ENCODE data around the gene SDK1. TPM values are rescaled to one million over a fixed set of nuclear protein-coding genes. Genes with fewer than 3 reads are reported as not detected.
A peak's percentile ranks its signal among the peaks of the same experiment; 100 is the strongest.

Gene SDK1
- total RNA-seq, 1 experiment from 2014 or later, result 6.0 TPM

DNA sequence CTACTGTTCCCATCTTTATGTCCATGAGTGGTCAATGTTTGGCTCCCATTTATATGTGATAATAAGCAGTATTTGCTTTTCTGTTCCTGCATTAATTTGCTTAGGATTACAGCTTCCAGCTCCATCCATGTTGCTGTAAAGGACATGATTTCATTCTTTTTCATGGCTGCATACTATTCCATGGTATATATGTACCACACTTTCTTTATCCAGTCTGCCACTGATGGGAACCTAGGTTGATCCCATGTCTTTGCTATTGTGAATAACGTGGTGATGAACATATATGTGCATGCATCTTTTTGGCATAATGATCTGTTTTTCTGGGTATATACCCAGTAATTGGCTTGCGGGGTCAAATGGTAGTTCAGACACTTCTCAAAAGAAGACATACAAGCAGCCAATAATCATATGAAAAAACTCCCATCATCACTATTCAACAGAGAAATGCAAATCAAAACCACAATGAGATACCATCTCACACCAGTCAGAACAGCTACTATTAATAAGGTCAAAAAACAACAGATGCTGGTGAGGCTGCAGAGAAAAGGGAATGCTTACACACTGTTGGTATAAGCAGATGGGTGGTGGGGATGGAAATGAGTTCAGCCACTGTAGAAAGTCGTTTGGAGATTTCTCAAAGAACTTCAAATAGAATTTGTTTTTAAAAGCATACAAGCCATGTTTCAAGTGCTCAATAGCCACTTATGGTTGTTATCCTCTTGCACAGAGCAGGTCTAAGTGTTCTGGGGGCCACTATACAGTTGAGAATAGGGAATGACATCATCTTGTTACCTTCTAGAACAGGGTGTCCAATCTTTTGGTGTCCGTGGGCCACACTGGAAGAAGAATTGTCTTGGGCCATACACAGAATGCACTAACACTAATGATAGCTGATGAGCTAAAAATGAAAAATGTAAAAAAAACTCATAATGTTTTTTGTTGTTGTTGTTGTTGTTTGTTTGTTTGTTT is 23.2 kb upstream of the SDK1 start:
- no peak overlapping the region for H3K4me3 ChIP-seq
- H3K4me1 ChIP-seq, result 0 out of 2 replicates have a peak, but pooled peaks cover under 1% of the 10 kb centered on the region
- no peaks in the 10 kb centered on the region for H3K27me3 ChIP-seq
- H3K9me3 ChIP-seq (replicated peaks), result 0 out of 2 replicates have a peak, but pooled peaks cover 8% of the 10 kb centered on the region
- no peak for DNase-seq
- no peak overlapping the region for H3K27ac ChIP-seq
- H3K36me3 ChIP-seq, result no peaks in the 10 kb centered on the region

DNA sequence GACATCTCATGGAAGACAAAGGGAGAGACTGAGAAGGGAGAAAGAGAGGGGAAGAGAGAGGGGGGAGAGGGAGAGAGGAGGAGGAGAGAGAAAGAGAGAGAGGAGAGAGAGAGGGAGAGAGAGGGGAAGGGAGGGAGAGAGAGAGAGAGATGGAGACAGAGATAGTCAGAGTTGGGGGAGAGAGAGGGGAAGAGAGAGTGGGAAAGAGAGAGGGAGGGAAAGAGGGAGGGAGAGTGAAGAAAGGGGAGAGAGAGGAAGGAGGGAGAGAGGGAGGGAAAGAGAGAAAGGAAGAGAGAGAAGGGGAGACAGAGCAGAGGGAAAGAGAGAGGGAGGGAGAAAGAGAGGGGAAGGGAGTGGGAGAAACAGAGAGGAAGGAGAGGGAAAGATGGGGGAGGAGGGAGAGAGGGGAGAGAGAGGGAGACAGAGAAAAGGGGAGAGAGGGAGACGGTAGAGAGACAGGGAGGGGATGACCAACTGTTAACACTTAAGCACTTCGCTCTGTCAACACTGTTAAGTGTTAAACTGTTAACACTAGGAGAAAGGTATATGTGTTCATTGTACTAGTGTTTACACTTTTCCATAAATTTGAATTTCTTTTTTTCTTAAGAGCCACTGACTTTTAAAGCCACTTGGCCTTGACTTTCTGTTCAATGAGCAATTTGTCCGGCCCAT is 21.8 kb upstream of the SDK1 start:
- H3K27me3 ChIP-seq, result no peaks in the 10 kb centered on the region
- no peak overlapping the region for H3K27ac ChIP-seq
- H3K4me1 ChIP-seq, result no peaks in the 10 kb centered on the region
- H3K9me3 ChIP-seq (replicated peaks), result 0 out of 2 replicates have a peak, but pooled peaks cover 8% of the 10 kb centered on the region
- H3K36me3 ChIP-seq, result no peaks in the 10 kb centered on the region
- DNase-seq, result no peak
- no peak overlapping the region for H3K4me3 ChIP-seq

- no peak for DNase-seq
- Histone ChIP-seq H3K36me3 (no peaks in the 10 kb centered on the region), H3K4me1 (no peaks in the 10 kb centered on the region), H3K27ac (no peak overlapping the region), H3K4me3 (no peak overlapping the region), H3K27me3 (no peaks in the 10 kb centered on the region), H3K9me3 (replicated peaks) (0 out of 2 replicates have a peak, but pooled peaks cover 8% of the 10 kb centered on the region)
These were observed 20.6 kb upstream of the SDK1 start for GRCh38 chr7:3280445-3280844.

- no peaks in the 10 kb centered on the region for H3K4me1 ChIP-seq
These were observed 20.0 kb upstream of the SDK1 start for GRCh38 chr7:3280946-3281656.

GRCh38 chr7:3282457-3282856 is 18.6 kb upstream of the SDK1 start:
- no peak overlapping the region for H3K27ac ChIP-seq
- H3K27me3 ChIP-seq, result no peaks in the 10 kb centered on the region
- H3K36me3 ChIP-seq, result no peaks in the 10 kb centered on the region
- 0 out of 2 replicates have a peak, but pooled peaks cover 3% of the 10 kb centered on the region for H3K9me3 ChIP-seq (replicated peaks)
- H3K4me1 ChIP-seq, result no peaks in the 10 kb centered on the region
- H3K4me3 ChIP-seq, result no peak overlapping the region
- no peak for DNase-seq

More at GRCh38 chr7:3280946-3281656, 20.0 kb upstream of the SDK1 start:
- DNase-seq, result no peak
- H3K27ac ChIP-seq, result no peak overlapping the region
- no peaks in the 10 kb centered on the region for H3K27me3 ChIP-seq
- H3K4me3 ChIP-seq, result no peak overlapping the region
- no peaks in the 10 kb centered on the region for H3K36me3 ChIP-seq
- 0 out of 2 replicates have a peak, but pooled peaks cover 8% of the 10 kb centered on the region for H3K9me3 ChIP-seq (replicated peaks)

- Histone ChIP-seq H3K36me3 (no peaks in the 10 kb centered on the region), H3K4me3 (no peak overlapping the region), H3K4me1 (no peaks in the 10 kb centered on the region), H3K27ac (no peak overlapping the region), H3K9me3 (replicated peaks) (no peaks in the 10 kb centered on the region), H3K27me3 (no peaks in the 10 kb centered on the region)
- DNase-seq, result no peak
These were observed 17.8 kb upstream of the SDK1 start for GRCh38 chr7:3283130-3283704.

- no peaks in the 10 kb centered on the region for H3K36me3 ChIP-seq
- no peaks in the 10 kb centered on the region for H3K27me3 ChIP-seq
- H3K27ac ChIP-seq, result no peak overlapping the region
- H3K9me3 ChIP-seq (replicated peaks), result 0 out of 2 replicates have a peak, but pooled peaks cover 2% of the 10 kb centered on the region
- H3K4me1 ChIP-seq, result peaks cover 6% of the 10 kb centered on the region
- H3K4me3 ChIP-seq, result no peak overlapping the region
- DNase-seq, result no peak
These were observed 15.4 kb upstream of the SDK1 start for GRCh38 chr7:3285652-3286051.

- Histone ChIP-seq H3K4me1 (peaks cover 6% of the 10 kb centered on the region), H3K27me3 (no peaks in the 10 kb centered on the region), H3K36me3 (no peaks in the 10 kb centered on the region), H3K27ac (no peak overlapping the region), H3K4me3 (no peak overlapping the region), H3K9me3 (replicated peaks) (0 out of 2 replicates have a peak, but pooled peaks cover 2% of the 10 kb centered on the region)
- peak; percentile 84 to 86 for DNase-seq
These were observed 11.1 kb upstream of the SDK1 start for GRCh38 chr7:3289996-3290395.

DNA sequence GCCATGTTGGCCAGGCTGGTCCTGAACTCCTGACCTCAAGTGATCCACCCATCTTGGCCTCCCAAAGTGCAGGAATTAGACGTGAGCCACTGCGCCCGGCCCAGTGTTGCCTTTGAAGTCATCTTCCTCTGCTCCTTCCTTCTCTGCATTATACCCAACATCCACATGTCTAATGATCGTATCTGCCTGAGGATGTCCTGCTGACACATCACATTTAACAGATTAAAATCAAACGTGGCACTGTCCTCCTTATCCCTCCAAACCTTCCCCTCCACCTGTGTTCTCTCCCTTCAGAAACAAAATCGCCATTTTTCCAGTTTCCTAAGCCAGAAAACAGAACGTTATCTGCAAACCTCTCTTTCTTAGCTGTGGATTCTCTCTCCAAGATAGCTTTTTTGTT is 8.4 kb upstream of the SDK1 start:
- no peak overlapping the region for H3K4me3 ChIP-seq
- 0 out of 2 replicates have a peak, but pooled peaks cover 2% of the 10 kb centered on the region for H3K9me3 ChIP-seq (replicated peaks)
- no peak for DNase-seq
- H3K36me3 ChIP-seq, result no peaks in the 10 kb centered on the region
- peaks cover 6% of the 10 kb centered on the region for H3K4me1 ChIP-seq
- H3K27ac ChIP-seq, result no peak overlapping the region
- no peaks in the 10 kb centered on the region for H3K27me3 ChIP-seq

DNA sequence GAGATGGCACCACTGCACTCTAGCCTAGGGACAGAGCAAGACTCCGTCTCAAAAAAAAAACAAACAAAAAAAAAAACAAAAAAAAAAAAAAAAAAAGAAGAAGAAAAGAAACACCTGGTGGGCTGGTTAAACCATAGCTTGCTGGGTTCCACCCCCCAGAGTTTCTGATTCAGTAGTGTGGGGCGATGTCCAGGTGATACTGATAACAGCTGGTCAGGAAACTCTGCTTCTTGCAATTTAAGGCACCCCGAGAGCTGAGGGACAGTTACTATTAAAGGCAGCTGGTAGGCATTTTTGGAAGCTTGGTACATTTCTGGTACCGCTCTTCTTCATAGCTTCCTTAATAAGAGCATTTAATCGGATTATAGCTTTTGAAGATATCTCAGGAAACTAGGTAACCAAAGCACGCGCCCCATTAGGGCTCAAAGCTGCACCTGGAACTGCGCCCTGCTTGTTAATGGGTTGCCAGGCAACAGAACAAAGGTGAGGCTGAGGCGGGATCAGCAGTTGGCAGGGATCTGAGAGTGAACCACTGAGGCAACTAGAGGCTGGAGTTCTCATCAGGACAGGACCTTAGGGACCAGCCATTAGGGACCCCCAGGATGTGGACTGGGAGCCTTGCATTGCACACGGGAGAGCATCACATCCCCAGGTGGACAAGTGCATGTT is 6.5 kb upstream of the SDK1 start:
- no peak for DNase-seq
- H3K27me3 ChIP-seq, result no peaks in the 10 kb centered on the region
- peaks cover 6% of the 10 kb centered on the region for H3K4me1 ChIP-seq
- H3K27ac ChIP-seq, result no peak overlapping the region
- H3K36me3 ChIP-seq, result no peaks in the 10 kb centered on the region
- 0 out of 2 replicates have a peak, but pooled peaks cover 2% of the 10 kb centered on the region for H3K9me3 ChIP-seq (replicated peaks)
- no peak overlapping the region for H3K4me3 ChIP-seq

GRCh38 chr7:3297105-3297819 is 3.8 kb upstream of the SDK1 start:
- Histone ChIP-seq H3K4me3 (no peak overlapping the region), H3K9me3 (replicated peaks) (no peaks in the 10 kb centered on the region), H3K36me3 (no peaks in the 10 kb centered on the region), H3K27ac (no peak overlapping the region), H3K4me1 (no peaks in the 10 kb centered on the region), H3K27me3 (no peaks in the 10 kb centered on the region)
- DNase-seq, result no peak

DNA sequence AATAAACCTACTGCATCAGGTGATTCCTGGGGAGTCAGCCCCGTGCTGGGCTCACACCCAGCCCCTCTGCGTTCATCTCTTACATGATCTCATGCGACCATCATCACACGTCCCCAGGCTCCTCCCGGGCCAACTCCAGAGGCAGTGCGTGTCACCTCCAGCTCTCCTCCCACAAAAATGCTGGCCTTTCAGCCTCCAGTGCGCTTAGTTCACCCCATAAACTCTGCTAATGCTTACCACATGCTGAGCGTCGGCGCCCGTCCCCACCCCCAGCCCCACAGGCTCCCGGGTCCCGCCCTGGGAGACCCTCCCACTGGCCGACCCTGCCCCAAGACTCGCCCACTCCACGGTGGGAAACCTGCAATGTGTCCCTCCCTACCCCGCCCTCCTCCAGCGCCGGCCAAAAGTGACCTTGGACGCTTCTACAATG is 816 bp upstream of the SDK1 start:
- H3K4me1 ChIP-seq, result no peaks in the 10 kb centered on the region

DNA sequence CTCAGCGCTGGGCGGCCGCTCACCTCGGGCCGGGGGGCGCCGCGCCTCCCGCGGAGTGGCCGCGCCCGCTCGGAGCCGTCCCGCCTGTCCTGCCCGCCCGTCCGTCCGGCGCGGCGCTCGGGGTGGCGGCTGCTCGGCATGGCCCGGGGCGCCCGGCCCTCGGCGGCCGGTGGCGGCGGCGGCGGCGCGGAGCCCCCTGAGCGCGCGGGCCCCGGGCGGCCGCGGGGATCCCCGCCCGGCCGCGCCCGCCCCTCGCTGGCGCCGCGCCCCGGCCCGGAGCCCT is 338 bp downstream of the SDK1 start:
- H3K27ac ChIP-seq, result no peak overlapping the region
- H3K36me3 ChIP-seq, result no peaks in the 10 kb centered on the region
- H3K9me3 ChIP-seq (replicated peaks), result no peaks in the 10 kb centered on the region
- no peak for DNase-seq
- H3K4me1 ChIP-seq, result no peaks in the 10 kb centered on the region
- H3K27me3 ChIP-seq, result no peaks in the 10 kb centered on the region
- peak overlapping the region; percentile 63 for H3K4me3 ChIP-seq

More for the DNA sequence above, 816 bp upstream of the SDK1 start:
- DNase-seq, result peak in 1 of 2 experiments; percentile 29
- peak overlapping the region; percentile 63 for H3K4me3 ChIP-seq
- no peak overlapping the region for H3K27ac ChIP-seq
- no peaks in the 10 kb centered on the region for H3K9me3 ChIP-seq (replicated peaks)
- H3K36me3 ChIP-seq, result no peaks in the 10 kb centered on the region
- no peaks in the 10 kb centered on the region for H3K27me3 ChIP-seq

Data from SJCRH30 (cell line).